Keratinocyte (primary cell): ENCODE measurements around the gene SPG7.

Source experiments
- EZH2 ChIP-seq: IDR thresholded peaks from one replicate; pipeline ENCODE4 v1.6.1; 2012; ENCODE audit warnings: inconsistent platforms, mild to moderate bottlenecking, low read length, moderate library complexity
- TF ChIP-seq, protein P1 (sequence below), 3 experiments: IDR thresholded peaks in 1 of 3; conservative IDR thresholded peaks in 1 of 3; optimal IDR thresholded peaks in 1 of 3; 2 replicates in 2 of 3; 3 replicates in 1 of 3; pipeline versions ENCODE3 to v1.5.1; 2011; ENCODE audit warnings: low read length in 3 of 3, mild to moderate bottlenecking in 3 of 3, moderate library complexity in 2 of 3, control low read depth in 1 of 3, inconsistent platforms in 1 of 3; ENCODE audit not compliant: insufficient read depth in 2 of 3; ENCODE audit errors: extremely low read depth in 1 of 3

- TF ChIP-seq, protein P1, sequence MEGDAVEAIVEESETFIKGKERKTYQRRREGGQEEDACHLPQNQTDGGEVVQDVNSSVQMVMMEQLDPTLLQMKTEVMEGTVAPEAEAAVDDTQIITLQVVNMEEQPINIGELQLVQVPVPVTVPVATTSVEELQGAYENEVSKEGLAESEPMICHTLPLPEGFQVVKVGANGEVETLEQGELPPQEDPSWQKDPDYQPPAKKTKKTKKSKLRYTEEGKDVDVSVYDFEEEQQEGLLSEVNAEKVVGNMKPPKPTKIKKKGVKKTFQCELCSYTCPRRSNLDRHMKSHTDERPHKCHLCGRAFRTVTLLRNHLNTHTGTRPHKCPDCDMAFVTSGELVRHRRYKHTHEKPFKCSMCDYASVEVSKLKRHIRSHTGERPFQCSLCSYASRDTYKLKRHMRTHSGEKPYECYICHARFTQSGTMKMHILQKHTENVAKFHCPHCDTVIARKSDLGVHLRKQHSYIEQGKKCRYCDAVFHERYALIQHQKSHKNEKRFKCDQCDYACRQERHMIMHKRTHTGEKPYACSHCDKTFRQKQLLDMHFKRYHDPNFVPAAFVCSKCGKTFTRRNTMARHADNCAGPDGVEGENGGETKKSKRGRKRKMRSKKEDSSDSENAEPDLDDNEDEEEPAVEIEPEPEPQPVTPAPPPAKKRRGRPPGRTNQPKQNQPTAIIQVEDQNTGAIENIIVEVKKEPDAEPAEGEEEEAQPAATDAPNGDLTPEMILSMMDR (optimal IDR thresholded peaks at IDR 0.05 in 1 of 3, IDR thresholded peaks at IDR 0.05 in 1 of 3, conservative IDR thresholded peaks at IDR 0.05 in 1 of 3; ENCODE audit: extremely low read depth in 1 of 3, insufficient read depth in 2 of 3, low read length in 3 of 3): no peak
- no peak for TF ChIP-seq EZH2
Measured at GRCh38 chr16:89599902-89600301, 91.7 kb downstream of the SPG7 start.
